ENCODE measurements around the gene ENAH.
"Not testable (repeated sequence)": the region's sequence is repeated elsewhere in the genome, so short reads cannot be mapped to it uniquely, and the experiment has no call there.

The ENAH gene

GRCh38 chr1:225670356-225670755 lies 17.4 kb upstream of the ENAH start:
- Histone ChIP-seq H3K4me1 (ENCODE audit: control insufficient read depth, insufficient read depth, low read length) (no peaks in the 10 kb centered on the region), H3K9ac (ENCODE audit: low read length) (no peak overlapping the region), H3K27me3 (ENCODE audit: control insufficient read depth, insufficient read depth, low read length) (no peaks in the 10 kb centered on the region), H3K4me3 (ENCODE audit: low read length) (no peak overlapping the region), H3K36me3 (ENCODE audit: control insufficient read depth, insufficient read depth, low read length) (no peaks in the 10 kb centered on the region), H3K27ac (ENCODE audit: low read depth, low read length) (no peak overlapping the region)

- no peaks in the 10 kb centered on the region for H3K4me1 ChIP-seq (ENCODE audit: control insufficient read depth, insufficient read depth, low read length)
Measured at GRCh38 chr1:225668222-225668621, 15.3 kb upstream of the ENAH start.

DNA sequence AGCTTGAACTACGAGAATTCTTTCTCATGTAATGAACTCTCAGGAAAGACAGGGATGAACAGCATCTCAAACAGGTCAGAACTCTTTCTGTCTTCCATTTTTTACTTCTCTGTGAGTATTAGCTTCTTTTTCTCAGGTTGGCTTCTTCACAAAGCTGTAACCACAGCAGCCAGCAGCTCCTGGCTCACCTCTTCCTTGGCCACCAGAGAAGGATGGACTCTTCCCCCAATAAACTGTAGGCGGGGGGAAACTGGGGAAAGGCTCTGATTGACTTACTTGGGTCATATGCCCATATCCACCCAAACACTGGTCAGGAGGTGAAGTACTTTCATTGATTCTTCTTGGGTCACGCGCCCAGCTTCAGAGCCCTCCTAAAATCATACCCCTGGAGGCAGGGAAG lies 14.4 kb upstream of the ENAH start:
- Histone ChIP-seq H3K36me3 (ENCODE audit: control insufficient read depth, insufficient read depth, low read length) (no peaks in the 10 kb centered on the region), H3K27me3 (ENCODE audit: control insufficient read depth, insufficient read depth, low read length) (no peaks in the 10 kb centered on the region), H3K27ac (ENCODE audit: low read depth, low read length) (no peak overlapping the region), H3K4me1 (ENCODE audit: control insufficient read depth, insufficient read depth, low read length) (no peaks in the 10 kb centered on the region), H3K4me3 (ENCODE audit: low read length) (no peak overlapping the region), H3K9ac (ENCODE audit: low read length) (no peak overlapping the region)

More at GRCh38 chr1:225668222-225668621, 15.3 kb upstream of the ENAH start:
- no peak overlapping the region for H3K4me3 ChIP-seq (ENCODE audit: low read length)
- no peaks in the 10 kb centered on the region for H3K36me3 ChIP-seq (ENCODE audit: control insufficient read depth, insufficient read depth, low read length)
- no peak overlapping the region for H3K9ac ChIP-seq (ENCODE audit: low read length)
- H3K27ac ChIP-seq (ENCODE audit: low read depth, low read length) = no peak overlapping the region
- no peaks in the 10 kb centered on the region for H3K27me3 ChIP-seq (ENCODE audit: control insufficient read depth, insufficient read depth, low read length)

GRCh38 chr1:225666495-225666894 lies 13.6 kb upstream of the ENAH start:
- H3K4me1 ChIP-seq (ENCODE audit: control insufficient read depth, insufficient read depth, low read length) = peaks cover 5% of the 10 kb centered on the region
- no peaks in the 10 kb centered on the region for H3K36me3 ChIP-seq (ENCODE audit: control insufficient read depth, insufficient read depth, low read length)
- no peak overlapping the region for H3K27ac ChIP-seq (ENCODE audit: low read depth, low read length)
- no peak overlapping the region for H3K4me3 ChIP-seq (ENCODE audit: low read length)
- H3K9ac ChIP-seq (ENCODE audit: low read length) = no peak overlapping the region
- no peaks in the 10 kb centered on the region for H3K27me3 ChIP-seq (ENCODE audit: control insufficient read depth, insufficient read depth, low read length)

DNA sequence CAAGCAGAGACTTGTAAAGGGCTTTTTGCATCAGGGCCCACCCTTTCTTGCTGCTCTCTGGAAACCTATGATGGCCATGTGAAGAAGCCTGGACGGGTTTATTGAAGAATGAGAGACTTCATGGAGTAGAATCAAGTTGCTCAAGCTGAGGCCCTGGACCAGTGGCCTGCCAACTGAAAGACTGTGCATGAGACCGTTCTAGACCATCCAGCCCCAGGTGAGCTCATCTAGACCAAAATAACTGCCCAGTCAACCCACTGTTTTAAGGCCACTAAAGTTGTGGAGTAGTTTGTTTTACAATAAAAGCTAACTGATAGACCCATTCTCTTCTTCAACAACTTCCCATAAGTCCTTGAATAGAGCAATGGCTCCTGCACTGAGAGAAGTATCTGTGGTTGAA lies 11.8 kb upstream of the ENAH start:
- Histone ChIP-seq H3K27ac (ENCODE audit: low read depth, low read length) (no peak overlapping the region), H3K4me3 (ENCODE audit: low read length) (no peak overlapping the region), H3K9ac (ENCODE audit: low read length) (no peak overlapping the region), H3K4me1 (ENCODE audit: control insufficient read depth, insufficient read depth, low read length) (peaks cover 8% of the 10 kb centered on the region), H3K27me3 (ENCODE audit: control insufficient read depth, insufficient read depth, low read length) (no peaks in the 10 kb centered on the region), H3K36me3 (ENCODE audit: control insufficient read depth, insufficient read depth, low read length) (no peaks in the 10 kb centered on the region)

GRCh38 chr1:225662155-225662554 lies 9.2 kb upstream of the ENAH start:
- H3K4me1 ChIP-seq (ENCODE audit: control insufficient read depth, insufficient read depth, low read length) = peaks cover 11% of the 10 kb centered on the region
- H3K27me3 ChIP-seq (ENCODE audit: control insufficient read depth, insufficient read depth, low read length) = no peaks in the 10 kb centered on the region
- no peaks in the 10 kb centered on the region for H3K36me3 ChIP-seq (ENCODE audit: control insufficient read depth, insufficient read depth, low read length)
- H3K27ac ChIP-seq (ENCODE audit: low read depth, low read length) = peak overlapping the region; percentile 79
- H3K9ac ChIP-seq (ENCODE audit: low read length) = no peak overlapping the region
- H3K4me3 ChIP-seq (ENCODE audit: low read length) = no peak overlapping the region

DNA sequence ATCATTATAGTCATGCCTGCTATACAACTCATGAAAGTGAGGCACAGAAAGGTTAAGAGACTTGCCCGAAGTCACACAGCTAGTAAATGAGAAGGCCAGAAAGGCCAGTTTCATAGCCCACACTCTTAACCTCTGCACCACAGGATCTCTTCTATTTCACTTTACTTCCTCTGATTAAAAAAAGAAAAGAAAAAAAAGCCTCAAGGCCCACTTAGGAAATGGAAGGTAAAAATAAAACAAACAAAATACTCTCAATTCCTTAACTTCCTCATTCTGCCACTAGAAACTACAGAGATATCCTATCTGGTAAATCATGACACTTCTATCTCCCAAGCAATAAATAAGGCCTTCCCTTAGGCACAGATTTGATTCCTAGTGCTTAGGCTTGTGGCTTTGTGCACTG lies 7.6 kb upstream of the ENAH start:
- H3K9ac ChIP-seq (ENCODE audit: low read length) = no peak overlapping the region
- no peaks in the 10 kb centered on the region for H3K36me3 ChIP-seq (ENCODE audit: control insufficient read depth, insufficient read depth, low read length)
- no peak overlapping the region for H3K4me3 ChIP-seq (ENCODE audit: low read length)
- peaks cover 19% of the 10 kb centered on the region for H3K4me1 ChIP-seq (ENCODE audit: control insufficient read depth, insufficient read depth, low read length)
- peak overlapping the region; percentile 43 for H3K27ac ChIP-seq (ENCODE audit: low read depth, low read length)
- no peaks in the 10 kb centered on the region for H3K27me3 ChIP-seq (ENCODE audit: control insufficient read depth, insufficient read depth, low read length)

- H3K36me3 ChIP-seq (ENCODE audit: control insufficient read depth, insufficient read depth, low read length) = no peaks in the 10 kb centered on the region
- H3K4me1 ChIP-seq (ENCODE audit: control insufficient read depth, insufficient read depth, low read length) = peaks cover 26% of the 10 kb centered on the region
- H3K27ac ChIP-seq (ENCODE audit: low read depth, low read length) = peak overlapping the region; percentile 68
- H3K4me3 ChIP-seq (ENCODE audit: low read length) = no peak overlapping the region
- no peaks in the 10 kb centered on the region for H3K27me3 ChIP-seq (ENCODE audit: control insufficient read depth, insufficient read depth, low read length)
- H3K9ac ChIP-seq (ENCODE audit: low read length) = no peak overlapping the region
Measured at GRCh38 chr1:225658041-225658440, 5.1 kb upstream of the ENAH start.

- no peaks in the 10 kb centered on the region for H3K36me3 ChIP-seq (ENCODE audit: control insufficient read depth, insufficient read depth, low read length)
- peak overlapping the region; percentile 68 for H3K27ac ChIP-seq (ENCODE audit: low read depth, low read length)
- no peaks in the 10 kb centered on the region for H3K27me3 ChIP-seq (ENCODE audit: control insufficient read depth, insufficient read depth, low read length)
- H3K9ac ChIP-seq (ENCODE audit: low read length) = no peak overlapping the region
- H3K4me1 ChIP-seq (ENCODE audit: control insufficient read depth, insufficient read depth, low read length) = peaks cover 26% of the 10 kb centered on the region
- no peak overlapping the region for H3K4me3 ChIP-seq (ENCODE audit: low read length)
Measured at GRCh38 chr1:225657462-225657989, 4.6 kb upstream of the ENAH start.

- H3K27me3 ChIP-seq (ENCODE audit: control insufficient read depth, insufficient read depth, low read length); H3K4me3 ChIP-seq (ENCODE audit: low read length); H3K9ac ChIP-seq (ENCODE audit: low read length); H3K36me3 ChIP-seq (ENCODE audit: control insufficient read depth, insufficient read depth, low read length): not testable (repeated sequence)
- H3K4me1 ChIP-seq (ENCODE audit: control insufficient read depth, insufficient read depth, low read length) = peaks cover 20% of the 10 kb centered on the region
- H3K27ac ChIP-seq (ENCODE audit: low read depth, low read length) = peak overlapping the region; percentile 99
Measured at GRCh38 chr1:225656259-225656655, 3.3 kb upstream of the ENAH start.

GRCh38 chr1:225655509-225656258 lies 2.8 kb upstream of the ENAH start:
- peaks cover 19% of the 10 kb centered on the region for H3K4me1 ChIP-seq (ENCODE audit: control insufficient read depth, insufficient read depth, low read length)
- no peak overlapping the region for H3K9ac ChIP-seq (ENCODE audit: low read length)
- no peaks in the 10 kb centered on the region for H3K27me3 ChIP-seq (ENCODE audit: control insufficient read depth, insufficient read depth, low read length)
- peak overlapping the region; percentile 99 for H3K27ac ChIP-seq (ENCODE audit: low read depth, low read length)
- H3K4me3 ChIP-seq (ENCODE audit: low read length) = no peak overlapping the region
- H3K36me3 ChIP-seq (ENCODE audit: control insufficient read depth, insufficient read depth, low read length) = no peaks in the 10 kb centered on the region

DNA sequence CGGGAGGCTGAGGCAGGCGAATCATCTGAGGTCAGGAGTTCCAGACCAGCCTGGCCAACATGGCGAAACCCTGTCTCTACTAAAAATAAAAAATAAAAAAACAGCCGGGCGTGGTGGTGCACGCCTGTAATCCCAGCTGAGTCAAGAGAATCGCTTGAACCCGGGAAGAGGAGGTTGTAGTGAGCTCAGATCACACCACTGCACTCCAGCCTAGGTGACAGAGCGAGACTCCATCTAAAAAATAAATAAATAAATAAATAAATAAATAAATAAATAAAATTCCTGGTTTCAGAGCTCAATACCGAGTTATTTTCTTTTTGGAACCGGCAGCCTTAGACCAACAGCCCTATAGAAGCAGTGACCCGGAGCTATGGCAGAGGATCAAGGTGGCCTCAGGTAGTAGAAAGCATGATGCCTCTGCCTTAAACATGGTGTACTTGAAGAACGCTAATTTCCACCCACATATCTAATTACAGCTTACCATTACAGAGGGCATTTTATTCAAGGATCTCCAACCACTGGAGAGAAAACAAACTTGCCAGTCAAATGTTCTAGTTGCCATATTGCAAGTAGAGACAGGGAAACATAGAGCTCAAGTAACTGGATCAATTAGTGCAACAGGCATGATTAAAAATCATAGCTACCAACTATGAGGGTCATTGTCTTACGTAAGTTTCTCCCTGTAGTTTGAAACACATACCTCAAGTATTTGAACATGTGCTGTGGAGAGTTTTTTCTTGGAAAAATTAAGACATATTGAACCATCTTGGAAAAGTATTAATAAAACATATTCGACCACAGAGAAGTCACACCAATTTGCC lies 2.0 kb upstream of the ENAH start:
- H3K9ac ChIP-seq (ENCODE audit: low read length) = no peak overlapping the region

More for the DNA sequence above, 2.0 kb upstream of the ENAH start:
- Histone ChIP-seq H3K4me3 (ENCODE audit: low read length) (peak overlapping the region; percentile 27), H3K36me3 (ENCODE audit: control insufficient read depth, insufficient read depth, low read length) (no peaks in the 10 kb centered on the region), H3K27ac (ENCODE audit: low read depth, low read length) (peak overlapping the region; percentile 99), H3K4me1 (ENCODE audit: control insufficient read depth, insufficient read depth, low read length) (peaks cover 17% of the 10 kb centered on the region), H3K27me3 (ENCODE audit: control insufficient read depth, insufficient read depth, low read length) (no peaks in the 10 kb centered on the region)
